AG04449 (cell line): ENCODE measurements around the gene ADAMTS13.
"Not testable (repeated sequence)": the region's sequence is repeated elsewhere in the genome, so short reads cannot be mapped to it uniquely, and the experiment has no call there.

ENCODE experiments used
- CTCF ChIA-PET: fragments of 350-600 bp; formaldehyde crosslinking; extraction: SDS; loops from one replicate; lab custom pipeline; 2021; ENCODE audit warnings: antibody characterized with exemption; lab: Yijun Ruan, JAX
- POLR2A ChIA-PET: fragments of 400-600, 350-600 bp; formaldehyde crosslinking; extraction: SDS; loops from one replicate; lab custom pipeline; 2020; ENCODE audit warnings: antibody characterized with exemption, inconsistent platforms; lab: Yijun Ruan, JAX
- DNase-seq: peaks from one replicate; pipeline ENCODE4 v3.0.0-alpha.2; 2010; ENCODE audit warnings: low read depth, low spot score
- H3K4me3 ChIP-seq: 2 replicates; pipeline ENCODE4 v1.5.1; 2011; ENCODE audit warnings: low read depth, mild to moderate bottlenecking, control low read depth, low read length
- TF ChIP-seq, protein P1 (sequence below): IDR thresholded peaks from one replicate; pipeline ENCODE4 v1.5.1; 2011; ENCODE audit warnings: mild to moderate bottlenecking, moderate library complexity, low read length, control low read depth, inconsistent platforms; ENCODE audit not compliant: insufficient read depth; ENCODE audit errors: missing control alignments

Gene ADAMTS13

GRCh38 chr9:133421615-133422542, at the start of gene ADAMTS13:
ADAMTS13 (plus strand) TSS chr9:133422367; CDS start chr9:133422444, 77 bp downstream.
- no peak within 1 kb of the TSS for H3K4me3 ChIP-seq
- no peak for DNase-seq
- TF ChIP-seq, protein P1, sequence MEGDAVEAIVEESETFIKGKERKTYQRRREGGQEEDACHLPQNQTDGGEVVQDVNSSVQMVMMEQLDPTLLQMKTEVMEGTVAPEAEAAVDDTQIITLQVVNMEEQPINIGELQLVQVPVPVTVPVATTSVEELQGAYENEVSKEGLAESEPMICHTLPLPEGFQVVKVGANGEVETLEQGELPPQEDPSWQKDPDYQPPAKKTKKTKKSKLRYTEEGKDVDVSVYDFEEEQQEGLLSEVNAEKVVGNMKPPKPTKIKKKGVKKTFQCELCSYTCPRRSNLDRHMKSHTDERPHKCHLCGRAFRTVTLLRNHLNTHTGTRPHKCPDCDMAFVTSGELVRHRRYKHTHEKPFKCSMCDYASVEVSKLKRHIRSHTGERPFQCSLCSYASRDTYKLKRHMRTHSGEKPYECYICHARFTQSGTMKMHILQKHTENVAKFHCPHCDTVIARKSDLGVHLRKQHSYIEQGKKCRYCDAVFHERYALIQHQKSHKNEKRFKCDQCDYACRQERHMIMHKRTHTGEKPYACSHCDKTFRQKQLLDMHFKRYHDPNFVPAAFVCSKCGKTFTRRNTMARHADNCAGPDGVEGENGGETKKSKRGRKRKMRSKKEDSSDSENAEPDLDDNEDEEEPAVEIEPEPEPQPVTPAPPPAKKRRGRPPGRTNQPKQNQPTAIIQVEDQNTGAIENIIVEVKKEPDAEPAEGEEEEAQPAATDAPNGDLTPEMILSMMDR: peak; percentile 17
- POLR2A ChIA-PET: no interaction called here
- CTCF ChIA-PET: no interaction called here

- ChIA-PET CTCF (interaction anchor here (0.7 to 1.9 kb wide), 5 partner anchors 10 to 31 kb away, joined by 3 to 7 read pairs (median 3); no protein-coding TSS in a partner anchor), POLR2A (interaction anchor here (0.6 to 4.0 kb wide), 5 partner anchors 12 to 705 kb away, joined by 3 to 18 read pairs (median 4); partner anchors contain the start of genes MED22, RPL7A, SURF1 and SURF2)
- H3K4me3 ChIP-seq: peak overlapping the region; percentile 83
- TF ChIP-seq, protein P1: no peak
- DNase-seq: no peak
Measured at GRCh38 chr9:133374612-133375115, 47.5 kb upstream of the ADAMTS13 start.

GRCh38 chr9:133375116-133375723, 46.9 kb upstream of the ADAMTS13 start:
- peak overlapping the region; percentile 83 for H3K4me3 ChIP-seq
- DNase-seq: no peak
- TF ChIP-seq, protein P1: no peak
- ChIA-PET CTCF (interaction anchor here (0.6 to 1.9 kb wide), 6 partner anchors 10 to 45 kb away, joined by 3 to 7 read pairs (median 3); no protein-coding TSS in a partner anchor), POLR2A (interaction anchor here (0.6 to 2.7 kb wide), 5 partner anchors 8 to 706 kb away, joined by 3 to 13 read pairs (median 4); partner anchors contain the start of genes MED22 and RPL7A)

- peak; percentile 50 for DNase-seq
- TF ChIP-seq, protein P1: no peak
- H3K4me3 ChIP-seq: peak within 1 kb of the TSS; percentile 83
- CTCF ChIA-PET: interaction anchor here (0.6 to 1.4 kb wide), 5 partner anchors 10 to 618 kb away, joined by 3 to 4 read pairs (median 3); no protein-coding TSS in a partner anchor
- POLR2A ChIA-PET: interaction anchor here (0.6 to 2.7 kb wide), 4 partner anchors 9 to 378 kb away, joined by 3 to 13 read pairs (median 8); partner anchors contain the start of genes MED22 and RPL7A
Measured at GRCh38 chr9:133375724-133376654, 46.2 kb upstream of the ADAMTS13 start, which contains the start of the genes STKLD1 and SURF4. STKLD1 (plus strand) TSS chr9:133376366; CDS start chr9:133376474, 108 bp downstream. SURF4 (minus strand) TSS chr9:133376060; CDS start chr9:133375969, 91 bp downstream.

DNA sequence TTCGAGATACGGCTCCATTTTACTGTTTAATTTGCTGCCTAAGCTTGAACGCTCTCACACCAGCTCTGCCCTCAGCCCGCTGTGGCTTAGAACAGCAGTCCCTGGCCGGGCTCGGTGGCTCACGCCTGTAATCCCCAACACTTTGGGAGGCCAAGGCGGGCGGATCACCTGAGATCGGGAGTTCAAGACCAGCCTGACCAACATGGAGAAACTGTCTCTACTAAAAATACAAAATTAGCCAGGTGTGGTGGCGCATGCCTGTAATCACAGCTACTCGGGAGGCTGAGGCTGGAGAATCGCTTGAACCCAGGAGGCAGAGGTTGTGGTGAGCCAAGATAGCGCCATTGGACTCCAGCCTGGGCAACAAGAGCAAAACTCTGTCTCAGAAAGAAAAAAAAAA, 44.9 kb upstream of the ADAMTS13 start:
- CTCF ChIA-PET: interaction anchor here (0.9 to 2.3 kb wide), 8 partner anchors 9 to 109 kb away, joined by 3 to 7 read pairs (median 4); no protein-coding TSS in a partner anchor
- H3K4me3 ChIP-seq, DNase-seq: not testable (repeated sequence)
- POLR2A ChIA-PET: interaction anchor here (0.6 to 2.7 kb wide), 3 partner anchors 11 to 29 kb away, joined by 3 to 9 read pairs (median 7); partner anchors contain the start of genes MED22 and RPL7A
